Measurements from ENCODE around the gene MRPL33.

- TF ChIP-seq, protein P1, sequence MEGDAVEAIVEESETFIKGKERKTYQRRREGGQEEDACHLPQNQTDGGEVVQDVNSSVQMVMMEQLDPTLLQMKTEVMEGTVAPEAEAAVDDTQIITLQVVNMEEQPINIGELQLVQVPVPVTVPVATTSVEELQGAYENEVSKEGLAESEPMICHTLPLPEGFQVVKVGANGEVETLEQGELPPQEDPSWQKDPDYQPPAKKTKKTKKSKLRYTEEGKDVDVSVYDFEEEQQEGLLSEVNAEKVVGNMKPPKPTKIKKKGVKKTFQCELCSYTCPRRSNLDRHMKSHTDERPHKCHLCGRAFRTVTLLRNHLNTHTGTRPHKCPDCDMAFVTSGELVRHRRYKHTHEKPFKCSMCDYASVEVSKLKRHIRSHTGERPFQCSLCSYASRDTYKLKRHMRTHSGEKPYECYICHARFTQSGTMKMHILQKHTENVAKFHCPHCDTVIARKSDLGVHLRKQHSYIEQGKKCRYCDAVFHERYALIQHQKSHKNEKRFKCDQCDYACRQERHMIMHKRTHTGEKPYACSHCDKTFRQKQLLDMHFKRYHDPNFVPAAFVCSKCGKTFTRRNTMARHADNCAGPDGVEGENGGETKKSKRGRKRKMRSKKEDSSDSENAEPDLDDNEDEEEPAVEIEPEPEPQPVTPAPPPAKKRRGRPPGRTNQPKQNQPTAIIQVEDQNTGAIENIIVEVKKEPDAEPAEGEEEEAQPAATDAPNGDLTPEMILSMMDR (IDR thresholded peaks at IDR 0.05), result no peak
- TF ChIP-seq POLR2A (IDR thresholded peaks at IDR 0.05), result no peak
Observed at GRCh38 chr2:27766287-27766661, 5.2 kb upstream of the MRPL33 start.

All from gastroesophageal sphincter (tissue), 3 donors.